Measurements from ENCODE around the gene GPRIN3. TPM values are rescaled to one million over a fixed set of nuclear protein-coding genes. Genes with fewer than 3 reads are reported as not detected.

Gene GPRIN3
- total RNA-seq, 1 experiment from 2014 or later, result not detected

DNA sequence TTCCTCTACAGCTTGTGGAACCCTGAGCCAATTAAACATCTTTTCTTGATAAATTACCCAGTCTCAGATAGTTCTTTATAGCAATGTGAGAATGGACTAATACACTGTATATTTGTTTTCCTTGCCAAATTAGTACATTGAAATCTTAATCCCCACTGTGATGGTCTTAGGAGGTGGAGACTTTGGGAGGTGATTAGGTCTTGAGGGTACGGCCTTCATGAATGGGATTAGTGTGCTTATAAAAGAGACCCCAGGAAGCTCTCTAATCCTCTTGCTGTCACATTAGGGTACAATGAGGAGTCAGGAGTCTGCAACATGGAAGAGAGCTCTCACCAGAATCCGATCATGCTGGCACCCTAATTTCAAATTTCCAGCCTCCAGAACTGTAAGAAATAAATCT lies 109.7 kb downstream of the GPRIN3 start:
- H3K4me1 ChIP-seq (ENCODE audit: insufficient read depth, low read length, poor library complexity, severe bottlenecking), result no peaks in the 10 kb centered on the region
- TF ChIP-seq, protein P1, sequence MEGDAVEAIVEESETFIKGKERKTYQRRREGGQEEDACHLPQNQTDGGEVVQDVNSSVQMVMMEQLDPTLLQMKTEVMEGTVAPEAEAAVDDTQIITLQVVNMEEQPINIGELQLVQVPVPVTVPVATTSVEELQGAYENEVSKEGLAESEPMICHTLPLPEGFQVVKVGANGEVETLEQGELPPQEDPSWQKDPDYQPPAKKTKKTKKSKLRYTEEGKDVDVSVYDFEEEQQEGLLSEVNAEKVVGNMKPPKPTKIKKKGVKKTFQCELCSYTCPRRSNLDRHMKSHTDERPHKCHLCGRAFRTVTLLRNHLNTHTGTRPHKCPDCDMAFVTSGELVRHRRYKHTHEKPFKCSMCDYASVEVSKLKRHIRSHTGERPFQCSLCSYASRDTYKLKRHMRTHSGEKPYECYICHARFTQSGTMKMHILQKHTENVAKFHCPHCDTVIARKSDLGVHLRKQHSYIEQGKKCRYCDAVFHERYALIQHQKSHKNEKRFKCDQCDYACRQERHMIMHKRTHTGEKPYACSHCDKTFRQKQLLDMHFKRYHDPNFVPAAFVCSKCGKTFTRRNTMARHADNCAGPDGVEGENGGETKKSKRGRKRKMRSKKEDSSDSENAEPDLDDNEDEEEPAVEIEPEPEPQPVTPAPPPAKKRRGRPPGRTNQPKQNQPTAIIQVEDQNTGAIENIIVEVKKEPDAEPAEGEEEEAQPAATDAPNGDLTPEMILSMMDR (conservative IDR thresholded peaks at IDR 0.05; ENCODE audit: low read depth, low read length), result no peak
- no peak for TF ChIP-seq EZH2 (IDR thresholded peaks at IDR 0.05; ENCODE audit: borderline replicate concordance, low read depth, low read length, poor library complexity, severe bottlenecking)
- ChIA-PET CTCF (no interaction called here), POLR2A (ENCODE audit: low non-redundant PET) (no interaction called here)
- H3K36me3 ChIP-seq (ENCODE audit: insufficient read depth, low read length, poor library complexity, severe bottlenecking), result no peaks in the 10 kb centered on the region
- intact Hi-C loops (cut with micrococcal nuclease; ENCODE audit: unreplicated experiment), result no loop called here
- no peak overlapping the region for H3K4me3 ChIP-seq (ENCODE audit: low read depth, low read length, poor library complexity, severe bottlenecking)
- H3K9me3 ChIP-seq (ENCODE audit: low read depth, low read length, poor library complexity, severe bottlenecking), result no peaks in the 10 kb centered on the region
- no peak overlapping the region for H3K27ac ChIP-seq (ENCODE audit: low read depth, low read length, poor library complexity, severe bottlenecking)
- DNase-seq (ENCODE audit: low spot score), result no peak
- no TSS peak for BruUV-seq (replicated peaks)
- no peaks in the 10 kb centered on the region for H3K27me3 ChIP-seq (replicated peaks; ENCODE audit: insufficient read depth, low read depth, low read length, poor library complexity)

DNA sequence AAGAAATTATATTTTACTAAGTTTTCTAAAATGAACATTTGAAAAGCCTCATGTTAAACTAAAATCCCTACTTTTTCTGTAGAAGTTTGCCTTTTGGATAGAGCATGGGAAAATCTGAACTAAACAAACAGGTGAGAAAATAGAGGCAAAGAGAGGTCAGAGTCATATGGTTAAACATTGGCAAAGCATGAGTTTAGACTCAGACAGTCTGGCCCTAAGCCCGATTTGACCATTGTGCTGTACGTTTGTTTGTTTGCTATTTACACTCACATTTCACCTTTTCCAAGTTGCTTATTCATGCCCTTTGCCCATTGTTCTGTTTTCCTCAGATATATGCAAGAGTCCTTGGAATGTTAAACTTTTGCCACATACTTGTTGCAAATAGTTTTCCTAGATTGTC lies 110.9 kb downstream of the GPRIN3 start:
- Histone ChIP-seq H3K27me3 (replicated peaks; ENCODE audit: insufficient read depth, low read depth, low read length, poor library complexity) (no peaks in the 10 kb centered on the region), H3K4me3 (ENCODE audit: low read depth, low read length, poor library complexity, severe bottlenecking) (no peak overlapping the region), H3K36me3 (ENCODE audit: insufficient read depth, low read length, poor library complexity, severe bottlenecking) (no peaks in the 10 kb centered on the region), H3K9me3 (ENCODE audit: low read depth, low read length, poor library complexity, severe bottlenecking) (no peaks in the 10 kb centered on the region), H3K4me1 (ENCODE audit: insufficient read depth, low read length, poor library complexity, severe bottlenecking) (no peaks in the 10 kb centered on the region), H3K27ac (ENCODE audit: low read depth, low read length, poor library complexity, severe bottlenecking) (no peak overlapping the region)
- CTCF ChIA-PET, result no interaction called here
- no peak for DNase-seq (ENCODE audit: low spot score)
- POLR2A ChIA-PET (ENCODE audit: low non-redundant PET), result no interaction called here
- BruUV-seq (replicated peaks), result no TSS peak
- no peak for TF ChIP-seq EZH2 (IDR thresholded peaks at IDR 0.05; ENCODE audit: borderline replicate concordance, low read depth, low read length, poor library complexity, severe bottlenecking)
- TF ChIP-seq, protein P1 (conservative IDR thresholded peaks at IDR 0.05; ENCODE audit: low read depth, low read length), result no peak
- intact Hi-C loops (cut with micrococcal nuclease; ENCODE audit: unreplicated experiment), result no loop called here

DNA sequence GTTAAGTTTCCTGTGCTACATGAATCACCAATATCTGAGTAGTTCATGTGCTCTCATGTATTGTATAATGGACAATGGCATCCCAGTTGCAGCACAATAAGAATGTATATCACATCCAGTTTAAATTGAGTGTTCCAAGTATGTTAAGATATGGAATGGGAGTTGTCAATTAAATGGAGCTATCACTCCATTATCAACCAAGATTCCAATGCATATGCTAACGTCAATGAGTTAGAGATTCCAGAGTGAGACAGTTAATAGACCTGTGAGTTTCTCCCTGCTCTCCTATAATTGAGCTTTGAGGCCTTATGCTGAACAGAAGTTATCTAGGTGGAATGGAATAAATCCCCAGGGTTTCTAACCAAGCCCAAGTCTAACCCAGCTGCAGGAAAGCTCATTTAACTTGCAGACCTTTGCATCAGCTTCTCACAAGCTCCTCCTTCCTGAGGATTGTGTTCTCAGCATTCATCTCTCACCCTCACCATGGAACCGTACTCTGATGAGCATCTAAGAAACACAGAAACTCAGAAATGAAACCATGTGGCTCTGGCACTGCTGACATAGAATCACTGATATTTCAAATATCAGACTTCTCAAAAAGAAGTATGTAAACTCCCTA lies 111.4 kb downstream of the GPRIN3 start:
- ChIA-PET CTCF (no interaction called here), POLR2A (ENCODE audit: low non-redundant PET) (no interaction called here)
- Histone ChIP-seq H3K9me3 (ENCODE audit: low read depth, low read length, poor library complexity, severe bottlenecking) (no peaks in the 10 kb centered on the region), H3K4me3 (ENCODE audit: low read depth, low read length, poor library complexity, severe bottlenecking) (no peak overlapping the region), H3K4me1 (ENCODE audit: insufficient read depth, low read length, poor library complexity, severe bottlenecking) (no peaks in the 10 kb centered on the region), H3K27ac (ENCODE audit: low read depth, low read length, poor library complexity, severe bottlenecking) (no peak overlapping the region), H3K36me3 (ENCODE audit: insufficient read depth, low read length, poor library complexity, severe bottlenecking) (no peaks in the 10 kb centered on the region), H3K27me3 (replicated peaks; ENCODE audit: insufficient read depth, low read depth, low read length, poor library complexity) (no peaks in the 10 kb centered on the region)
- DNase-seq (ENCODE audit: low spot score), result peak; percentile 0
- intact Hi-C loops (cut with micrococcal nuclease; ENCODE audit: unreplicated experiment), result no loop called here
- TF ChIP-seq, protein P1 (conservative IDR thresholded peaks at IDR 0.05; ENCODE audit: low read depth, low read length), result no peak
- TF ChIP-seq EZH2 (IDR thresholded peaks at IDR 0.05; ENCODE audit: borderline replicate concordance, low read depth, low read length, poor library complexity, severe bottlenecking), result no peak
- no TSS peak for BruUV-seq (replicated peaks)

Data from A673 (cell line).